HG02840 (cell line): Measurements from ENCODE around the gene GTF2F2.
"Not testable (repeated sequence)": the region's sequence is repeated elsewhere in the genome, so short reads cannot be mapped to it uniquely, and the experiment has no call there.

Source experiments
- ATAC-seq: cut with Tn5 transposase; IDR thresholded peaks from one replicate; pipeline ENCODE4 v1.9.1; 2021; ENCODE audit warnings: mild to moderate bottlenecking, moderate library complexity, moderate number of reproducible peaks; ENCODE audit not compliant: unreplicated experiment, low FRiP score

GTF2F2 gene

GRCh38 chr13:45242524-45242923 is 122.2 kb downstream of the GTF2F2 start:
- no peak for ATAC-seq

GRCh38 chr13:45243077-45243476 is 122.8 kb downstream of the GTF2F2 start:
- ATAC-seq: no peak

- not testable (repeated sequence) for ATAC-seq
Observed at GRCh38 chr13:45244736-45245135, 124.4 kb downstream of the GTF2F2 start.

GRCh38 chr13:45249662-45250061 is 129.4 kb downstream of the GTF2F2 start:
- no peak for ATAC-seq

- ATAC-seq: no peak
Observed at GRCh38 chr13:45254396-45254795, 134.1 kb downstream of the GTF2F2 start.

GRCh38 chr13:45255247-45255987 is 135.1 kb downstream of the GTF2F2 start:
- no peak for ATAC-seq

GRCh38 chr13:45256254-45256653 is 135.9 kb downstream of the GTF2F2 start:
- no peak for ATAC-seq

GRCh38 chr13:45257638-45258333 is 137.5 kb downstream of the GTF2F2 start:
- no peak for ATAC-seq

- no peak for ATAC-seq
Observed at GRCh38 chr13:45258334-45258675, 138.0 kb downstream of the GTF2F2 start.

GRCh38 chr13:45267215-45267614 is 146.9 kb downstream of the GTF2F2 start:
- no peak for ATAC-seq

GRCh38 chr13:45269204-45269603 is 148.9 kb downstream of the GTF2F2 start:
- no peak for ATAC-seq

- no peak for ATAC-seq
Observed at GRCh38 chr13:45276913-45277312, 156.6 kb downstream of the GTF2F2 start.

GRCh38 chr13:45278096-45278645 is 157.9 kb downstream of the GTF2F2 start:
- no peak for ATAC-seq

GRCh38 chr13:45280011-45280410 is 159.7 kb downstream of the GTF2F2 start:
- no peak for ATAC-seq

- no peak for ATAC-seq
Observed at GRCh38 chr13:45280751-45281634, 160.7 kb downstream of the GTF2F2 start.

GRCh38 chr13:45282994-45283393 is 162.7 kb downstream of the GTF2F2 start:
- no peak for ATAC-seq

GRCh38 chr13:45289936-45290563 is 169.7 kb downstream of the GTF2F2 start:
- no peak for ATAC-seq

GRCh38 chr13:45292176-45292575 is 171.9 kb downstream of the GTF2F2 start:
- no peak for ATAC-seq

GRCh38 chr13:45295536-45295935 is 175.2 kb downstream of the GTF2F2 start:
- ATAC-seq: no peak

GRCh38 chr13:45296259-45296658 is 175.9 kb downstream of the GTF2F2 start:
- ATAC-seq: no peak
